ENCODE data around the gene RBMS1. TPM values are rescaled to one million over a fixed set of nuclear protein-coding genes. Genes with fewer than 3 reads are reported as not detected.

RBMS1 gene
- total and polyA plus RNA-seq, 2 of the 13 experiments (the other 11 are each of a cell fraction or from before 2014, with no cell fraction given), result 55.5 to 110 TPM

DNA sequence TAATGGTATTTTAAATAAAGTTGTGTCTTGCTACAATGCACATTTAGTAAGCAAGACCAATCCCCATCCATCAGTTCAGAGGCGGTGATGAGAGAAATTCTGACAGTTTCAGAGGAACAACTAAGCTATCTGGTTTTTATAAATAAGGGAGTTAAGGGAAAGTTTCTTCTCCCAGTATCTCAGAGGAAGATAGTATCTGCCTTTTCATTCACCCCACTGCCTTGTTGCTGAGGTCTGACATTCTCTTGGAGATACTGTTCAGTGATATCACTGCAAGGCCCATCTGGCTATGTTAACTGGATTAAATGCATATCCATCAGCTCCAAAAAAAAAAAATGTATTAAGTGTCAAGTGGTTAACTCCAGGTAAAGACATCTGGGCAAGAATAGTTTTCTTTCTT lies 47.9 kb downstream of the RBMS1 start:
- no peak overlapping the region for H3K27ac ChIP-seq (ENCODE audit: extremely low read length, insufficient read depth, low read length)
- H3K4me3 ChIP-seq (replicated peaks in 1 of 3; ENCODE audit: insufficient read depth in 1 of 3, low read depth in 2 of 3, low read length in 3 of 3), result no peak overlapping the region
- H3K79me2 ChIP-seq (ENCODE audit: insufficient read depth, low read length), result peaks cover 15% of the 10 kb centered on the region
- no peak for DNase-seq (ENCODE audit: low spot score)
- no peak for FAIRE-seq
- TF ChIP-seq ZNF468 (CRISPR knock-in tag; IDR thresholded peaks at IDR 0.05) (no peak), ZNF317 (CRISPR knock-in tag; IDR thresholded peaks at IDR 0.05) (no peak), ZNF607 (CRISPR knock-in tag; IDR thresholded peaks at IDR 0.05; ENCODE audit: borderline replicate concordance) (no peak), GABPA (IDR thresholded peaks at IDR 0.05; ENCODE audit: low read depth, low read length) (no peak), GABPA (CRISPR knock-in tag; IDR thresholded peaks at IDR 0.05; ENCODE audit: low read depth) (no peak), MYC (CRISPR knock-in tag; IDR thresholded peaks at IDR 0.05; ENCODE audit: borderline replicate concordance) (no peak)
- intact Hi-C loops (cut with micrococcal nuclease; ENCODE audit: unreplicated experiment) (no loop called here), in situ Hi-C loops (cut with HindIII; ENCODE audit: extremely low pct_ligation_motif_present, low pct_unique_long_range_greater_than_20kb) (no loop called here)
- BruUV-seq (replicated peaks), result no TSS peak
- H3K4me2 ChIP-seq (ENCODE audit: low read depth, low read length), result no peak overlapping the region
- H3K36me3 ChIP-seq (replicated peaks in 1 of 2; ENCODE audit: control insufficient read depth in 1 of 2, insufficient read depth in 2 of 2, low read length in 2 of 2), result peaks cover 2 to 6% of the 10 kb centered on the region in 2 experiments; a peak in 2 of 5 replicates
- H3K27me3 ChIP-seq (ENCODE audit: control insufficient read depth in 1 of 2, insufficient read depth in 2 of 2, low read length in 2 of 2), result no peaks in the 10 kb centered on the region
- 0 out of 2 replicates have a peak, but pooled peaks cover 5% of the 10 kb centered on the region for H3K4me1 ChIP-seq (ENCODE audit: insufficient read depth, low read length)
- no peaks in the 10 kb centered on the region for H3K9me3 ChIP-seq (ENCODE audit: low read length)
- no peak overlapping the region for H3K9ac ChIP-seq (ENCODE audit: insufficient read depth, low read depth, low read length)
- 100% methylated on average over 1 of the region's 1 CpG for WGBS (ENCODE audit: low lambda C conversion rate)
- ChIA-PET POLR2A (no interaction called here), CTCF (ENCODE audit: low intra/inter-chr PET ratio, low total read pairs) (no interaction called here)
- ATAC-seq, result no peak
- H4K20me1 ChIP-seq (ENCODE audit: insufficient read depth, low read length), result 0 out of 2 replicates have a peak, but pooled peaks cover 7% of the 10 kb centered on the region
- H2AFZ ChIP-seq (ENCODE audit: low read length), result no peak overlapping the region

DNA sequence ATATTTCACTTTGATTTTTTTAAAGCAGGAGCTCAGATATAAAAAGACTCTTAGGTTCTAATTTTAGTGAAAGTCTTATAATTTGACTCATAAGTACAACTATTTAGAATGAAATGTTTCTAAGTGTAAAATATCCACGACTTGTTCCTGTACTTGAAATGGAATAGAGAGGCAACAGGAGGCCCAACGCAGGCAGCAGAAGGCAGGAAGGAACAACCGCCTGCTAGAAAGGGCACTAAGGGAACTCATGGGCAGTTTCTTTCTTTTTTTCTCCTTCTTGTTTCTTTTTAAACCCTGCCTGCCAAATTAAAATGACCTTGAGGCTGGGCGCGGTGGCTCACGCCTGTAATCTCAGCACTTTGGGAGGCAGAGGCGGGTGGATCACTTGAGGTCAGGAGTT lies 51.0 kb downstream of the RBMS1 start:
- Histone ChIP-seq H3K27me3 (ENCODE audit: control insufficient read depth in 1 of 2, insufficient read depth in 2 of 2, low read length in 2 of 2) (no peaks in the 10 kb centered on the region), H3K4me3 (replicated peaks in 1 of 3; ENCODE audit: insufficient read depth in 1 of 3, low read depth in 2 of 3, low read length in 3 of 3) (no peak overlapping the region), H3K4me1 (ENCODE audit: insufficient read depth, low read length) (0 out of 2 replicates have a peak, but pooled peaks cover 3% of the 10 kb centered on the region), H4K20me1 (ENCODE audit: insufficient read depth, low read length) (0 out of 2 replicates have a peak, but pooled peaks cover 4% of the 10 kb centered on the region), H3K9ac (ENCODE audit: insufficient read depth, low read depth, low read length) (no peak overlapping the region), H3K4me2 (ENCODE audit: low read depth, low read length) (no peak overlapping the region), H3K9me3 (ENCODE audit: low read length) (no peaks in the 10 kb centered on the region), H2AFZ (ENCODE audit: low read length) (no peak overlapping the region), H3K36me3 (replicated peaks in 1 of 2; ENCODE audit: control insufficient read depth in 1 of 2, insufficient read depth in 2 of 2, low read length in 2 of 2) (peaks cover 2 to 6% of the 10 kb centered on the region in 2 experiments; a peak in 2 of 5 replicates), H3K27ac (ENCODE audit: extremely low read length, insufficient read depth, low read length) (no peak overlapping the region), H3K79me2 (ENCODE audit: insufficient read depth, low read length) (peaks cover 8% of the 10 kb centered on the region)
- ATAC-seq (no peak), DNase-seq (ENCODE audit: low spot score) (no peak), FAIRE-seq (no peak)
- intact Hi-C loops (cut with micrococcal nuclease; ENCODE audit: unreplicated experiment) (no loop called here), in situ Hi-C loops (cut with HindIII; ENCODE audit: extremely low pct_ligation_motif_present, low pct_unique_long_range_greater_than_20kb) (no loop called here)
- ChIA-PET CTCF (ENCODE audit: low intra/inter-chr PET ratio, low total read pairs) (no interaction called here), POLR2A (no interaction called here)
- BruUV-seq (replicated peaks), result no TSS peak
- WGBS (ENCODE audit: low lambda C conversion rate), result 99% methylated on average over 7 of the region's 7 CpGs
- TF ChIP-seq, protein P1, sequence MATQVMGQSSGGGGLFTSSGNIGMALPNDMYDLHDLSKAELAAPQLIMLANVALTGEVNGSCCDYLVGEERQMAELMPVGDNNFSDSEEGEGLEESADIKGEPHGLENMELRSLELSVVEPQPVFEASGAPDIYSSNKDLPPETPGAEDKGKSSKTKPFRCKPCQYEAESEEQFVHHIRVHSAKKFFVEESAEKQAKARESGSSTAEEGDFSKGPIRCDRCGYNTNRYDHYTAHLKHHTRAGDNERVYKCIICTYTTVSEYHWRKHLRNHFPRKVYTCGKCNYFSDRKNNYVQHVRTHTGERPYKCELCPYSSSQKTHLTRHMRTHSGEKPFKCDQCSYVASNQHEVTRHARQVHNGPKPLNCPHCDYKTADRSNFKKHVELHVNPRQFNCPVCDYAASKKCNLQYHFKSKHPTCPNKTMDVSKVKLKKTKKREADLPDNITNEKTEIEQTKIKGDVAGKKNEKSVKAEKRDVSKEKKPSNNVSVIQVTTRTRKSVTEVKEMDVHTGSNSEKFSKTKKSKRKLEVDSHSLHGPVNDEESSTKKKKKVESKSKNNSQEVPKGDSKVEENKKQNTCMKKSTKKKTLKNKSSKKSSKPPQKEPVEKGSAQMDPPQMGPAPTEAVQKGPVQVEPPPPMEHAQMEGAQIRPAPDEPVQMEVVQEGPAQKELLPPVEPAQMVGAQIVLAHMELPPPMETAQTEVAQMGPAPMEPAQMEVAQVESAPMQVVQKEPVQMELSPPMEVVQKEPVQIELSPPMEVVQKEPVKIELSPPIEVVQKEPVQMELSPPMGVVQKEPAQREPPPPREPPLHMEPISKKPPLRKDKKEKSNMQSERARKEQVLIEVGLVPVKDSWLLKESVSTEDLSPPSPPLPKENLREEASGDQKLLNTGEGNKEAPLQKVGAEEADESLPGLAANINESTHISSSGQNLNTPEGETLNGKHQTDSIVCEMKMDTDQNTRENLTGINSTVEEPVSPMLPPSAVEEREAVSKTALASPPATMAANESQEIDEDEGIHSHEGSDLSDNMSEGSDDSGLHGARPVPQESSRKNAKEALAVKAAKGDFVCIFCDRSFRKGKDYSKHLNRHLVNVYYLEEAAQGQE (IDR thresholded peaks at IDR 0.05; ENCODE audit: borderline replicate concordance in 1 of 2, low read depth in 1 of 2, low read length in 2 of 2), result no peak
- TF ChIP-seq ZNF564 (CRISPR knock-in tag; IDR thresholded peaks at IDR 0.05) (no peak), HHEX (CRISPR knock-in tag; IDR thresholded peaks at IDR 0.05) (no peak), EP300 (IDR thresholded peaks at IDR 0.05; ENCODE audit: low read depth in 2 of 2, low read length in 2 of 2) (no peak), EP300 (CRISPR knock-in tag; IDR thresholded peaks at IDR 0.05; ENCODE audit: borderline replicate concordance) (no peak), CBX1 (IDR thresholded peaks at IDR 0.05; ENCODE audit: low read depth) (no peak), ZNF816 (CRISPR knock-in tag; IDR thresholded peaks at IDR 0.05; ENCODE audit: borderline replicate concordance) (no peak), MAF1 (CRISPR knock-in tag; IDR thresholded peaks at IDR 0.05; ENCODE audit: borderline replicate concordance) (no peak), ZNF891 (CRISPR knock-in tag; IDR thresholded peaks at IDR 0.05) (no peak), ZNF7 (CRISPR knock-in tag; IDR thresholded peaks at IDR 0.05) (no peak), ZNF556 (CRISPR knock-in tag; IDR thresholded peaks at IDR 0.05; ENCODE audit: borderline replicate concordance) (no peak)
- TF ChIP-seq, protein P2, sequence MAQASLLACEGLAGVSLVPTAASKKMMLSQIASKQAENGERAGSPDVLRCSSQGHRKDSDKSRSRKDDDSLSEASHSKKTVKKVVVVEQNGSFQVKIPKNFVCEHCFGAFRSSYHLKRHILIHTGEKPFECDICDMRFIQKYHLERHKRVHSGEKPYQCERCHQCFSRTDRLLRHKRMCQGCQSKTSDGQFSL (CRISPR knock-in tag; IDR thresholded peaks at IDR 0.05), result no peak

All from HepG2 (cell line).